H9 (cell line): ENCODE data around the gene ADAP2. TPM values are rescaled to one million over a fixed set of nuclear protein-coding genes. Genes with fewer than 3 reads are reported as not detected.

Source experiments
- DNase-seq: peaks from one replicate; pipeline ENCODE4 v3.0.0-alpha.2; 2017
- H2AFZ ChIP-seq: one replicate; pipeline ENCODE4 v1.6.1; 2013; ENCODE audit warnings: mild to moderate bottlenecking, low read length, control low read depth, moderate library complexity
- H2AK5ac ChIP-seq: 2 replicates; pipeline ENCODE4 v1.6.1; 2013; ENCODE audit warnings: low read length, control low read depth, mixed read lengths; ENCODE audit not compliant: insufficient read length
- H2BK120ac ChIP-seq: one replicate; pipeline ENCODE4 v1.6.1; 2013; ENCODE audit warnings: low read depth, mild to moderate bottlenecking, low read length, control low read depth, inconsistent platforms; ENCODE audit not compliant: poor library complexity, severe bottlenecking
- H2BK12ac ChIP-seq: 2 replicates; pipeline ENCODE4 v1.6.1; 2013; ENCODE audit warnings: low read length, control low read depth, mixed read lengths, low read depth; ENCODE audit not compliant: insufficient read length
- H2BK15ac ChIP-seq: 2 replicates; pipeline ENCODE4 v1.6.1; 2013; ENCODE audit warnings: low read depth, low read length, control low read depth
- H2BK20ac ChIP-seq: one replicate; pipeline ENCODE4 v1.6.1; 2013; ENCODE audit warnings: low read depth, mild to moderate bottlenecking, low read length, control low read depth, inconsistent platforms; ENCODE audit not compliant: poor library complexity, severe bottlenecking
- H2BK5ac ChIP-seq: 2 replicates; pipeline ENCODE4 v1.6.1; 2013; ENCODE audit warnings: low read length, control low read depth, mixed read lengths; ENCODE audit not compliant: insufficient read length
- H3K14ac ChIP-seq: 2 replicates; pipeline ENCODE4 v1.6.1; 2013; ENCODE audit warnings: low read length, control low read depth; ENCODE audit not compliant: insufficient read depth
- H3K18ac ChIP-seq: 2 replicates; pipeline ENCODE4 v1.6.1; 2013; ENCODE audit warnings: low read depth, mild to moderate bottlenecking, mixed read lengths, low read length, control low read depth; ENCODE audit not compliant: insufficient read length
- H3K23ac ChIP-seq: 2 replicates; pipeline ENCODE4 v1.6.1; 2013; ENCODE audit warnings: low read length, control low read depth, mixed read lengths, low read depth; ENCODE audit not compliant: insufficient read length
- H3K23me2 ChIP-seq: 2 replicates; pipeline ENCODE4 v1.6.1; 2013; ENCODE audit warnings: low read depth, mild to moderate bottlenecking, mixed read lengths, low read length, control low read depth; ENCODE audit not compliant: insufficient read length, poor library complexity, severe bottlenecking
- H3K27ac ChIP-seq: 2 replicates; pipeline ENCODE4 v1.5.1; 2013; ENCODE audit warnings: low read length, control low read depth, mixed read lengths, low read depth; ENCODE audit not compliant: insufficient read length
- H3K27me3 ChIP-seq: 2 replicates; pipeline ENCODE4 v1.6.1; 2013; ENCODE audit warnings: low read length, control low read depth, inconsistent platforms; ENCODE audit not compliant: insufficient read depth
- H3K4ac ChIP-seq: 2 replicates; pipeline ENCODE4 v1.6.1; 2013; ENCODE audit warnings: low read depth, mild to moderate bottlenecking, control low read depth, inconsistent platforms, low read length, moderate library complexity
- H3K4me1 ChIP-seq: 2 replicates; pipeline ENCODE4 v1.6.1; 2013; ENCODE audit warnings: low read length, control low read depth, inconsistent platforms; ENCODE audit not compliant: insufficient read depth
- H3K4me2 ChIP-seq: 2 replicates; pipeline ENCODE4 v1.6.1; 2013; ENCODE audit warnings: low read length, control low read depth, mixed read lengths; ENCODE audit not compliant: insufficient read length, insufficient read depth
- H3K56ac ChIP-seq: 2 replicates; pipeline ENCODE4 v1.6.1; 2013; ENCODE audit warnings: low read depth, mild to moderate bottlenecking, mixed read lengths, low read length, control low read depth; ENCODE audit not compliant: insufficient read length
- H3K79me1 ChIP-seq: 2 replicates; pipeline ENCODE4 v1.6.1; 2013; ENCODE audit warnings: low read depth, mild to moderate bottlenecking, moderate library complexity, low read length, control low read depth, inconsistent platforms; ENCODE audit not compliant: insufficient read depth, poor library complexity, severe bottlenecking
- H3K79me2 ChIP-seq: 2 replicates; pipeline ENCODE4 v1.6.1; 2013; ENCODE audit warnings: low read length, control low read depth, inconsistent platforms; ENCODE audit not compliant: insufficient read depth
- H3K9ac ChIP-seq: 2 replicates; pipeline ENCODE4 v1.6.1; 2013; ENCODE audit warnings: low read length, control low read depth, mixed read lengths; ENCODE audit not compliant: insufficient read length; ENCODE audit errors: extremely low read depth
- H3K9me3 ChIP-seq: one replicate; pipeline ENCODE4 v1.6.1; 2013; ENCODE audit warnings: low read depth, low read length, inconsistent platforms; ENCODE audit not compliant: control insufficient read depth
- H3T11ph ChIP-seq: one replicate; pipeline ENCODE4 v1.6.1; 2013; ENCODE audit warnings: mild to moderate bottlenecking, low read length, control low read depth, inconsistent platforms
- H4K20me1 ChIP-seq: one replicate; pipeline ENCODE4 v1.6.1; 2013; ENCODE audit not compliant: control insufficient read depth, insufficient read length, insufficient read depth
- H4K5ac ChIP-seq: 2 replicates; pipeline ENCODE4 v1.6.1; 2013; ENCODE audit warnings: low read depth, mild to moderate bottlenecking, mixed read lengths, low read length, control low read depth; ENCODE audit not compliant: insufficient read length
- H4K8ac ChIP-seq: replicated peaks from 2 replicates; pipeline ENCODE4 v1.6.1; 2013; ENCODE audit warnings: low read length, control low read depth, mixed read lengths, low read depth; ENCODE audit not compliant: insufficient read length
- H4K91ac ChIP-seq: 2 replicates; pipeline ENCODE4 v1.6.1; 2013; ENCODE audit warnings: low read depth, mild to moderate bottlenecking, moderate library complexity, mixed read lengths, low read length, control low read depth; ENCODE audit not compliant: insufficient read length
- H3K27ac Mint-ChIP-seq, 3 experiments: 2 replicates in 2 of 3; 3 replicates in 1 of 3; pipeline ENCODE4 v1.8.0; 2020 to 2021; ENCODE audit warnings: mixed read lengths in 3 of 3, mild to moderate bottlenecking in 1 of 3, moderate library complexity in 1 of 3
- H3K27me3 Mint-ChIP-seq: 2 replicates; pipeline ENCODE4 v1.8.0; 2021; ENCODE audit warnings: low read depth, mild to moderate bottlenecking, moderate library complexity, mixed read lengths
- H3K36me3 Mint-ChIP-seq, 3 experiments: 2 replicates in 2 of 3; 3 replicates in 1 of 3; pipeline ENCODE4 v1.8.0; 2020 to 2021; ENCODE audit warnings: low read depth in 3 of 3, mixed read lengths in 3 of 3; ENCODE audit not compliant: insufficient read depth in 1 of 3
- H3K4me1 Mint-ChIP-seq, 2 experiments: 2 replicates each; pipeline ENCODE4 v1.8.0; 2020; ENCODE audit warnings: mixed read lengths in 2 of 2
- H3K4me3 Mint-ChIP-seq, 2 experiments: 2 replicates in 1 of 2; 3 replicates in 1 of 2; pipeline ENCODE4 v1.8.0; 2020 to 2021; ENCODE audit warnings: mild to moderate bottlenecking in 2 of 2, mixed read lengths in 2 of 2, moderate library complexity in 1 of 2
- H3K9me3 Mint-ChIP-seq, 2 experiments: 2 replicates in 1 of 2; 3 replicates in 1 of 2; pipeline ENCODE4 v1.8.0; 2020; ENCODE audit warnings: mild to moderate bottlenecking in 2 of 2, mixed read lengths in 2 of 2, moderate library complexity in 1 of 2
- WGBS: extraction: QIAGEN DNeasy Blood & Tissue Kit; methylation state at CpG from one replicate; pipeline ENCODE4 v1.1.7; 2013; ENCODE audit warnings: missing lambda C conversion rate, low lambda C conversion rate, mixed read lengths; ENCODE audit not compliant: insufficient read length; ENCODE audit errors: extremely low coverage; 5-methylcytosine and 5-hydroxymethylcytosine counted together
- total RNA-seq: library from RNA; stranded (reverse); gene quantifications from 2 replicates; pipeline ENCODE4 v1.2.1, GENCODE V29; 2021
- TF ChIP-seq, protein P1 (sequence below): fragments of 200-600 bp; sonication (generic); conservative IDR thresholded peaks from 3 replicates; pipeline ENCODE4 v1.8.0; 2021; ENCODE audit warnings: antibody characterized with exemption, mild to moderate bottlenecking

The ADAP2 gene
- total RNA-seq, 1 experiment from 2014 or later: 1.2 TPM

- DNase-seq: no peak
- H4K91ac ChIP-seq: no peak overlapping the region
- no peak overlapping the region for H2AFZ ChIP-seq
- peaks cover 3% of the 10 kb centered on the region for H3K27me3 Mint-ChIP-seq
- no peak overlapping the region for H3K14ac ChIP-seq
- no peak overlapping the region for H3K27ac Mint-ChIP-seq
- no peaks in the 10 kb centered on the region for H3K9me3 ChIP-seq
- no peaks in the 10 kb centered on the region for H3K23me2 ChIP-seq
- H3K23ac ChIP-seq: no peak overlapping the region
- TF ChIP-seq, protein P1, sequence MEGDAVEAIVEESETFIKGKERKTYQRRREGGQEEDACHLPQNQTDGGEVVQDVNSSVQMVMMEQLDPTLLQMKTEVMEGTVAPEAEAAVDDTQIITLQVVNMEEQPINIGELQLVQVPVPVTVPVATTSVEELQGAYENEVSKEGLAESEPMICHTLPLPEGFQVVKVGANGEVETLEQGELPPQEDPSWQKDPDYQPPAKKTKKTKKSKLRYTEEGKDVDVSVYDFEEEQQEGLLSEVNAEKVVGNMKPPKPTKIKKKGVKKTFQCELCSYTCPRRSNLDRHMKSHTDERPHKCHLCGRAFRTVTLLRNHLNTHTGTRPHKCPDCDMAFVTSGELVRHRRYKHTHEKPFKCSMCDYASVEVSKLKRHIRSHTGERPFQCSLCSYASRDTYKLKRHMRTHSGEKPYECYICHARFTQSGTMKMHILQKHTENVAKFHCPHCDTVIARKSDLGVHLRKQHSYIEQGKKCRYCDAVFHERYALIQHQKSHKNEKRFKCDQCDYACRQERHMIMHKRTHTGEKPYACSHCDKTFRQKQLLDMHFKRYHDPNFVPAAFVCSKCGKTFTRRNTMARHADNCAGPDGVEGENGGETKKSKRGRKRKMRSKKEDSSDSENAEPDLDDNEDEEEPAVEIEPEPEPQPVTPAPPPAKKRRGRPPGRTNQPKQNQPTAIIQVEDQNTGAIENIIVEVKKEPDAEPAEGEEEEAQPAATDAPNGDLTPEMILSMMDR: no peak
- H3K27me3 ChIP-seq: no peaks in the 10 kb centered on the region
- no peak overlapping the region for H3K56ac ChIP-seq
- no peak overlapping the region for H2BK15ac ChIP-seq
- H2BK20ac ChIP-seq: no peak overlapping the region
- H2BK120ac ChIP-seq: no peak overlapping the region
- H3K18ac ChIP-seq: no peak overlapping the region
- H3T11ph ChIP-seq: no peak overlapping the region
- no peaks in the 10 kb centered on the region for H3K4me1 Mint-ChIP-seq
- no peaks in the 10 kb centered on the region for H3K79me2 ChIP-seq
- no peak overlapping the region for H3K4me3 Mint-ChIP-seq
- no peak overlapping the region for H3K4me2 ChIP-seq
- no peak overlapping the region for H2BK5ac ChIP-seq
- no peaks in the 10 kb centered on the region; the same call in 1 of the 2 replicates for H3K4me1 ChIP-seq
- H3K9me3 Mint-ChIP-seq: no peaks in the 10 kb centered on the region; a peak in 2 of 5 replicates
- no CpG with 5 or more reads among the region's 7 CpGs for WGBS
- H3K4ac ChIP-seq: no peak overlapping the region
- H3K79me1 ChIP-seq: no peaks in the 10 kb centered on the region
- H4K20me1 ChIP-seq: no peaks in the 10 kb centered on the region
- H2AK5ac ChIP-seq: no peak overlapping the region
- no peak overlapping the region for H2BK12ac ChIP-seq
- H4K8ac ChIP-seq: no peak overlapping the region
- H3K27ac ChIP-seq: no peak overlapping the region
- no peak overlapping the region for H4K5ac ChIP-seq
- no peak overlapping the region for H3K9ac ChIP-seq
- peaks cover 4 to 23% (median 20%) of the 10 kb centered on the region in 3 experiments; a peak in 5 of 7 replicates for H3K36me3 Mint-ChIP-seq
Observed at GRCh38 chr17:31002047-31002446, 80.3 kb downstream of the ADAP2 start.
